IMR-90 (cell line): ENCODE results near the gene SPATA31D1. TPM values are rescaled to one million over a fixed set of nuclear protein-coding genes. Genes with fewer than 3 reads are reported as not detected.

Experiments used
- ATAC-seq: fragments of 200-7000 bp; cut with Tn5 transposase; 2 replicates; pipeline ENCODE4 v1.9.1; 2020; ENCODE audit warnings: low read depth, mild to moderate bottlenecking, moderate library complexity
- BruUV-seq: library from RNA; stranded (reverse); fragments of 400-500 nt; replicated peaks from 2 replicates; lab custom pipeline; 2021; lab: Mats Ljungman, UMichigan
- CTCF ChIA-PET: fragments of 300-600 bp; formaldehyde crosslinking; extraction: SDS; loops from one replicate; lab custom pipeline; 2021; ENCODE audit warnings: antibody characterized with exemption; lab: Yijun Ruan, JAX
- POLR2A ChIA-PET: fragments of 300-600 bp; sonication (Branson Sonifier 250); formaldehyde crosslinking; loops from one replicate; lab custom pipeline; 2022; ENCODE audit warnings: antibody characterized with exemption; ENCODE audit not compliant: unreplicated experiment; lab: Charles Lee
- DNase-seq: peaks from one replicate; pipeline ENCODE4 v3.0.0; 2013
- H2AFZ ChIP-seq: replicated peaks from 2 replicates; pipeline ENCODE3; 2013; ENCODE audit warnings: low read length, mild to moderate bottlenecking; ENCODE audit not compliant: poor library complexity
- H2AK5ac ChIP-seq: 2 replicates; pipeline ENCODE4 v1.6.1; 2013; ENCODE audit warnings: low read depth, low read length, inconsistent platforms
- H2AK9ac ChIP-seq: replicated peaks from 2 replicates; pipeline ENCODE3; 2013; ENCODE audit warnings: mild to moderate bottlenecking, low read depth, low read length, moderate library complexity; ENCODE audit not compliant: poor library complexity
- H2BK120ac ChIP-seq: 2 replicates; pipeline ENCODE4 v1.6.1; 2013; ENCODE audit warnings: low read depth, low read length, inconsistent platforms
- H2BK15ac ChIP-seq: 3 replicates; pipeline ENCODE4 v1.6.1; 2013; ENCODE audit warnings: low read depth, low read length, inconsistent platforms
- H2BK20ac ChIP-seq: 2 replicates; pipeline ENCODE4 v1.6.1; 2013; ENCODE audit warnings: low read depth, mild to moderate bottlenecking, inconsistent platforms, low read length, moderate library complexity
- H2BK5ac ChIP-seq: 2 replicates; pipeline ENCODE4 v1.6.1; 2013; ENCODE audit warnings: mild to moderate bottlenecking, low read depth, low read length, inconsistent platforms; ENCODE audit not compliant: poor library complexity, severe bottlenecking
- H3K14ac ChIP-seq: replicated peaks from 2 replicates; pipeline ENCODE4 v1.6.1; 2013; ENCODE audit warnings: low read depth, low read length, inconsistent platforms
- H3K18ac ChIP-seq: 2 replicates; pipeline ENCODE4 v1.6.1; 2013; ENCODE audit warnings: low read depth, low read length, control low read depth
- H3K23ac ChIP-seq: 2 replicates; pipeline ENCODE4 v1.6.1; 2013; ENCODE audit warnings: low read depth, low read length, inconsistent platforms
- H3K27ac ChIP-seq: 2 replicates; pipeline ENCODE4 v1.5.1; 2013; ENCODE audit warnings: mild to moderate bottlenecking, control low read depth, low read length; ENCODE audit not compliant: insufficient read depth
- H3K27me3 ChIP-seq: 2 replicates; pipeline ENCODE4 v1.6.1; 2013; ENCODE audit warnings: low read length; ENCODE audit not compliant: control insufficient read depth, insufficient read depth
- H3K36me3 ChIP-seq: 2 replicates; pipeline ENCODE4 v1.6.1; 2013; ENCODE audit warnings: low read length, mixed read lengths; ENCODE audit not compliant: control insufficient read depth, insufficient read depth
- H3K4ac ChIP-seq: 2 replicates; pipeline ENCODE4 v1.6.1; 2013; ENCODE audit warnings: low read depth, low read length, inconsistent platforms
- H3K4me1 ChIP-seq: 2 replicates; pipeline ENCODE4 v1.6.1; 2013; ENCODE audit warnings: low read length, mixed read lengths; ENCODE audit not compliant: control insufficient read depth, insufficient read depth
- H3K4me2 ChIP-seq: 2 replicates; pipeline ENCODE4 v1.6.1; 2013; ENCODE audit warnings: low read depth, mild to moderate bottlenecking, control low read depth, low read length, moderate library complexity
- H3K4me3 ChIP-seq: 2 replicates; pipeline ENCODE4 v1.5.1; 2013; ENCODE audit warnings: low read depth, mild to moderate bottlenecking, control low read depth, low read length, moderate library complexity; ENCODE audit not compliant: insufficient read depth
- H3K56ac ChIP-seq: 2 replicates; pipeline ENCODE4 v1.6.1; 2013; ENCODE audit warnings: low read length, inconsistent platforms; ENCODE audit not compliant: insufficient read depth; ENCODE audit errors: extremely low read depth
- H3K79me1 ChIP-seq, 2 experiments: 2 replicates each; pipeline ENCODE4 v1.6.1; 2013; ENCODE audit warnings: low read length in 2 of 2, inconsistent platforms in 1 of 2, low read depth in 1 of 2
- H3K9ac ChIP-seq: 2 replicates; pipeline ENCODE4 v1.6.1; 2013; ENCODE audit warnings: low read depth, low read length, control low read depth
- H3K9me1 ChIP-seq: 2 replicates; pipeline ENCODE4 v1.6.1; 2013; ENCODE audit warnings: low read length, inconsistent platforms; ENCODE audit not compliant: insufficient read depth
- H3K9me3 ChIP-seq: 2 replicates; pipeline ENCODE4 v1.6.1; 2013; ENCODE audit warnings: low read length; ENCODE audit not compliant: control insufficient read depth, insufficient read depth
- H4K20me1 ChIP-seq: 2 replicates; pipeline ENCODE4 v1.6.1; 2013; ENCODE audit warnings: low read length, inconsistent platforms; ENCODE audit not compliant: insufficient read depth
- H4K5ac ChIP-seq: 2 replicates; pipeline ENCODE4 v1.6.1; 2013; ENCODE audit warnings: mild to moderate bottlenecking, low read depth, low read length, control low read depth
- H4K8ac ChIP-seq, 2 experiments: 2 replicates each; pipeline ENCODE4 v1.6.1; 2013; ENCODE audit warnings: low read depth in 2 of 2, low read length in 2 of 2, control low read depth in 1 of 2, inconsistent platforms in 1 of 2
- H4K91ac ChIP-seq: 2 replicates; pipeline ENCODE4 v1.6.1; 2013; ENCODE audit warnings: low read depth, low read length, inconsistent platforms; ENCODE audit not compliant: insufficient read depth
- BHLHE40 ChIP-seq: fragments of 150-350 bp; IDR thresholded peaks from 2 replicates; pipeline ENCODE4 v1.6.1; 2016; ENCODE audit warnings: mild to moderate bottlenecking, low read depth, low read length
- CEBPB ChIP-seq: IDR thresholded peaks from 2 replicates; pipeline ENCODE4 v1.6.1; 2012; ENCODE audit warnings: low read depth, low read length, improper control_type of control experiment
- CHD1 ChIP-seq: IDR thresholded peaks from 2 replicates; pipeline ENCODE4 v1.6.1; 2012; ENCODE audit warnings: low read depth, low read length, improper control_type of control experiment
- FOS ChIP-seq: fragments of 150-350 bp; IDR thresholded peaks from 2 replicates; pipeline ENCODE4 v1.6.1; 2016; ENCODE audit warnings: low read depth, low read length
- MXI1 ChIP-seq: IDR thresholded peaks from 2 replicates; pipeline ENCODE4 v1.6.1; 2012; ENCODE audit warnings: low read depth, mild to moderate bottlenecking, low read length, moderate library complexity, borderline replicate concordance
- NFE2L2 ChIP-seq: fragments of 150-350 bp; IDR thresholded peaks from 2 replicates; pipeline ENCODE4 v1.6.1; 2016; ENCODE audit warnings: low read depth, mild to moderate bottlenecking, low read length
- POLR2A ChIP-seq: IDR thresholded peaks from 2 replicates; pipeline ENCODE4 v1.6.1; 2012; ENCODE audit warnings: mild to moderate bottlenecking, low read depth, low read length
- RAD21 ChIP-seq: IDR thresholded peaks from 2 replicates; pipeline ENCODE4 v1.6.1; 2012; ENCODE audit warnings: low read length, improper control_type of control experiment
- SMC3 ChIP-seq: fragments of 150-350 bp; IDR thresholded peaks from 2 replicates; pipeline ENCODE4 v1.6.1; 2016; ENCODE audit warnings: low read depth, mild to moderate bottlenecking, antibody characterized with exemption, low read length, moderate library complexity
- WGBS, 2 experiments: methylation state at CpG; one replicate each; pipeline versions ENCODE4 v1.1.5 to v1.1.7; 2013; ENCODE audit warnings: missing lambda C conversion rate in 2 of 2; ENCODE audit not compliant: insufficient read length in 1 of 2; ENCODE audit errors: extremely low coverage in 2 of 2; 5-methylcytosine and 5-hydroxymethylcytosine counted together
- dilution Hi-C: fragments of 300-500 bp; cut with HindIII; formaldehyde crosslinking; loops from one replicate; pipeline ENCODE4 v1.14.3; 2018; ENCODE audit warnings: low sequenced_read_pairs; ENCODE audit not compliant: unreplicated experiment
- in situ Hi-C: fragments of 300-500 bp; cut with MboI; formaldehyde crosslinking; loops from 3 replicates; pipeline ENCODE4 v1.14.3; 2019; ENCODE audit warnings: low sequenced_read_pairs, inconsistent platforms, mixed read lengths
- intact Hi-C: fragments of 100-400 bp; cut with micrococcal nuclease; formaldehyde crosslinking; loops from 2 replicates; pipeline ENCODE4 v1.10.0; 2022
- polyA plus RNA-seq, 3 experiments: library from polyadenylated mRNA; depleted of rRNA; stranded (reverse); fragments of >200 nt; gene quantifications; 2 replicates each; pipeline ENCODE4 v1.2.3, GENCODE V29; 2012; ENCODE audit warnings: low replicate concordance in 1 of 3
- total RNA-seq: library from RNA; depleted of rRNA; stranded (reverse); fragments of >200 nt; gene quantifications from 2 replicates; pipeline ENCODE4 v1.2.3, GENCODE V29; 2012
- TF ChIP-seq, protein P1 (sequence below): fragments of 150-350 bp; IDR thresholded peaks from 2 replicates; pipeline ENCODE4 v1.6.1; 2016; ENCODE audit warnings: low read depth, mild to moderate bottlenecking, low read length, moderate library complexity, borderline replicate concordance

SPATA31D1 gene
- total and polyA plus RNA-seq, 2 of the 4 experiments (the other 2 are of a cell fraction), result not detected

DNA sequence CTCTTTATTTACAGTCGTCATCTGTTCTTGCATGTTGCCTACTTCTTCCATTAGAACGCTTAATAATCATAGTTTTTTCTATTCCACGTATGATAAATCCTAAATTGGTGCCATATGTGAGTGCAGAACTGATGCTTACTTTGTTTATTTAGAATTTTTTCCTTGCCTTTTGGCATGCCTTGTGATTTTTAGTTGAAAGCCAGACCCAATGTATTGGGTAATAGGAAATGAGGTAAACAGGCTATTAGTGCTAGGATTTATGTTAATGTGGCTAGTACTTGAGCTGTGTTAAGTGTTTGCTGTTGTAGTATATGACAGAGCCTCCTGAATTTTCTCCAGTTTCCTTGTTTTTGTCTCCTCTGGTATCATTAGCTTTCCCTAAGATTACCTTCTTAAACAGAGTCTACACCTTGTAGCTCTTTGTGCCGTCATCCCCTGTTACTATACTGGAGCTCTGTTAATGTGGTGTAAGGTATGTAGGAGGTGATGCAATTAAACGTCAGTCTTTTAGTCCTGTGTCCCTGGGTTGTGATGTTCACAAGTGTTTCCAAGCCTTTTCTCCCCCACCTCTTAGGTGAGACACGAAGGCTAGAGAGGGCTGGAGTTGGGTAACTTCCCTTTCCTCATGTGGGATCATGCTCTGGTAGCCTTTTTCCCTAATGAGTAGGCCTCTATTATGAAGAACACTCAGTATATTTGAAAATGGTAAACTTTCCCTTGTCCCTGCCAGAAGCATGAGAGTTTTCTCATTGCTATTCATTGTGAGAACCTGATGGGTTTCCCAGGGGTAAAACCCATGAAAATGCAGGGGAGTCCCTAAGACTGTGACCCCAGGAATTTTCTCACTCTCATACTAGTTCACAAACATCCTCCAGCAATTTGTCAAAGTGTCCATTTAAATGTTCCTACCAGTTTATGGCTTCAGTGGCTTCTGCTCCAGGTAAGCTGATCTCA is 24.1 kb upstream of the SPATA31D1 start (continued):
- TF ChIP-seq RAD21 (no peak), BHLHE40 (no peak)

DNA sequence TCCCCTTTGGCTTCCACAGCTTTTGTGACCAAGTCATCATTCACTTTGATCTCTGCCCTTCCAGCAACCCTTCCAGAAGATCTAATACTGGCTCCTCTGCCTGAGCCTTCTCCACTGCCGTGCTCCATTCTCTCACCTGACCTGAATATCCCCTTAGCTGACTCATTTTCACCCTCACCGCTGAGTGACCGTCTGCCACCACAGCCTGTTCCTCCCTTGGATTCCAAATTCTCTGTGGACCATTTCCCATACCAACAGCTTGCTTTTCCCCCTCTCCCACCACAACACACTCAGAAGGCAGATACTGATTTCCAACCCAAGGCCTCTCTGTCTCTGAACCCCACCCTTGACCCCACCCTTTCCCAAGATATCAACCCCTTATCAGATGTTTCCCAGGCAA is 20.5 kb upstream of the SPATA31D1 start:
- no peak overlapping the region for H2BK5ac ChIP-seq
- in situ Hi-C loops (no loop called here), dilution Hi-C loops (no loop called here), intact Hi-C loops (no loop called here)
- H2AK9ac ChIP-seq, result no peak overlapping the region
- no peak for TF ChIP-seq RAD21
- no peak for TF ChIP-seq CEBPB
- TF ChIP-seq MXI1, result no peak
- TF ChIP-seq BHLHE40, result no peak
- TF ChIP-seq FOS, result no peak
- no peak for TF ChIP-seq CHD1
- TF ChIP-seq POLR2A, result no peak
- no peak for TF ChIP-seq SMC3
- TF ChIP-seq NFE2L2, result no peak
- TF ChIP-seq, protein P1, sequence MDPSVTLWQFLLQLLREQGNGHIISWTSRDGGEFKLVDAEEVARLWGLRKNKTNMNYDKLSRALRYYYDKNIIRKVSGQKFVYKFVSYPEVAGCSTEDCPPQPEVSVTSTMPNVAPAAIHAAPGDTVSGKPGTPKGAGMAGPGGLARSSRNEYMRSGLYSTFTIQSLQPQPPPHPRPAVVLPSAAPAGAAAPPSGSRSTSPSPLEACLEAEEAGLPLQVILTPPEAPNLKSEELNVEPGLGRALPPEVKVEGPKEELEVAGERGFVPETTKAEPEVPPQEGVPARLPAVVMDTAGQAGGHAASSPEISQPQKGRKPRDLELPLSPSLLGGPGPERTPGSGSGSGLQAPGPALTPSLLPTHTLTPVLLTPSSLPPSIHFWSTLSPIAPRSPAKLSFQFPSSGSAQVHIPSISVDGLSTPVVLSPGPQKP, result no peak
- H3K18ac ChIP-seq, result no peak overlapping the region
- H2BK120ac ChIP-seq, result no peak overlapping the region
- H2BK20ac ChIP-seq, result no peak overlapping the region
- no peaks in the 10 kb centered on the region for H3K79me1 ChIP-seq
- H4K5ac ChIP-seq, result no peak overlapping the region
- no peak overlapping the region for H3K27ac ChIP-seq
- no peaks in the 10 kb centered on the region for H3K9me1 ChIP-seq
- H3K14ac ChIP-seq, result no peak overlapping the region
- peaks cover 3% of the 10 kb centered on the region for H3K27me3 ChIP-seq
- H3K9ac ChIP-seq, result no peak overlapping the region
- H4K20me1 ChIP-seq, result no peaks in the 10 kb centered on the region
- H3K36me3 ChIP-seq, result no peaks in the 10 kb centered on the region
- ChIA-PET POLR2A (no interaction called here), CTCF (no interaction called here)
- no peak overlapping the region for H3K4me3 ChIP-seq
- H4K8ac ChIP-seq, result no peak overlapping the region
- H3K4me2 ChIP-seq, result no peak overlapping the region
- no peak overlapping the region for H3K4ac ChIP-seq
- no peak overlapping the region for H3K23ac ChIP-seq
- DNase-seq (no peak), ATAC-seq (no peak)
- no peak overlapping the region for H2AK5ac ChIP-seq
- H2AFZ ChIP-seq, result no peak overlapping the region
- peaks cover 3% of the 10 kb centered on the region; the same call in 1 of the 2 replicates for H3K4me1 ChIP-seq
- no peak overlapping the region for H2BK15ac ChIP-seq
- BruUV-seq, result no TSS peak
- H3K9me3 ChIP-seq, result peaks cover 2% of the 10 kb centered on the region; the same call in 1 of the 2 replicates
- no peak overlapping the region for H3K56ac ChIP-seq
- no peak overlapping the region for H4K91ac ChIP-seq
- WGBS, 2 experiments, result 96% methylated on average over 3 of the region's 3 CpGs; no CpG with 5 or more reads in 1 of the 2 experiments
